ENCODE results near the gene AXDND1. TPM values are rescaled to one million over a fixed set of nuclear protein-coding genes. Genes with fewer than 3 reads are reported as not detected.

Gene AXDND1
- polyA plus RNA-seq, 1 of the 3 experiments (the other 2 are of a cell fraction), result 0.16 TPM

- no peaks in the 10 kb centered on the region for H3K79me2 ChIP-seq (ENCODE audit: insufficient read depth)
- H3K4me2 ChIP-seq, result no peak overlapping the region
- H3K4me3 ChIP-seq (ENCODE audit: low read depth in 2 of 2, low read length in 1 of 2), result no peak overlapping the region
- no peaks in the 10 kb centered on the region for H3K27me3 ChIP-seq (ENCODE audit: insufficient read depth)
- CTCF ChIA-PET, result no interaction called here
- H2AFZ ChIP-seq (ENCODE audit: low read depth), result no peak overlapping the region
- no peaks in the 10 kb centered on the region for H3K36me3 ChIP-seq (replicated peaks in 1 of 2; ENCODE audit: control insufficient read depth in 1 of 2, insufficient read depth in 2 of 2, low read length in 1 of 2)
- no peaks in the 10 kb centered on the region for H3F3A ChIP-seq (replicated peaks; ENCODE audit: insufficient read depth)
- no peaks in the 10 kb centered on the region for H3K9me2 ChIP-seq
- no peaks in the 10 kb centered on the region for H3K9me3 ChIP-seq
- no peaks in the 10 kb centered on the region for H3K4me1 ChIP-seq (ENCODE audit: control insufficient read depth in 1 of 2, insufficient read depth in 2 of 2, low read depth in 1 of 2, low read length in 1 of 2)
- H3K9ac ChIP-seq, result no peak overlapping the region
- 0% methylated on average over 2 of the region's 2 CpGs for WGBS (ENCODE audit: low lambda C conversion rate)
- DNase-seq, result no peak
- no peak overlapping the region for H3K27ac ChIP-seq (ENCODE audit: low read depth in 2 of 2, low read length in 1 of 2)
- TF ChIP-seq MAX (IDR thresholded peaks at IDR 0.05; ENCODE audit: low read depth) (no peak), FOXM1 (IDR thresholded peaks at IDR 0.05; ENCODE audit: low read depth) (no peak)
- no peaks in the 10 kb centered on the region for H4K20me1 ChIP-seq (ENCODE audit: insufficient read depth)
- POLR2A ChIA-PET, result no interaction called here
Observed at GRCh38 chr1:179493323-179493722, 127.6 kb downstream of the AXDND1 start.

- POLR2A ChIA-PET, result no interaction called here
- no peaks in the 10 kb centered on the region for H3K9me2 ChIP-seq
- DNase-seq, result no peak
Observed at GRCh38 chr1:179506199-179506598, 140.4 kb downstream of the AXDND1 start.

More at GRCh38 chr1:179506199-179506598, 140.4 kb downstream of the AXDND1 start:
- TF ChIP-seq RCOR1 (IDR thresholded peaks at IDR 0.05; ENCODE audit: low read length) (no peak), GABPA (IDR thresholded peaks at IDR 0.05; ENCODE audit: low read depth) (no peak), ELF1 (IDR thresholded peaks at IDR 0.05) (no peak), EP300 (IDR thresholded peaks at IDR 0.05; ENCODE audit: borderline replicate concordance in 1 of 2, low read depth in 1 of 2, low read length in 1 of 2) (no peak), MEF2A (IDR thresholded peaks at IDR 0.05; ENCODE audit: borderline replicate concordance, low read depth) (no peak), TAF1 (IDR thresholded peaks at IDR 0.05; ENCODE audit: borderline replicate concordance, low read depth, low read length) (no peak), USF1 (IDR thresholded peaks at IDR 0.05; ENCODE audit: borderline replicate concordance, low read depth) (no peak), SMC3 (IDR thresholded peaks at IDR 0.05; ENCODE audit: low read depth, low read length) (no peak), REST (IDR thresholded peaks at IDR 0.05; ENCODE audit: low read depth, low read length) (no peak), SIN3A (IDR thresholded peaks at IDR 0.05; ENCODE audit: borderline replicate concordance, low read depth, low read length) (no peak), CHD2 (IDR thresholded peaks at IDR 0.05; ENCODE audit: low read length, partially characterized antibody) (no peak), TCF12 (IDR thresholded peaks at IDR 0.05) (no peak), RFX5 (IDR thresholded peaks at IDR 0.05; ENCODE audit: low read length) (no peak), IRF3 (IDR thresholded peaks at IDR 0.05; ENCODE audit: low read depth, low read length) (no peak), FOXM1 (IDR thresholded peaks at IDR 0.05; ENCODE audit: low read depth) (no peak), JUND (IDR thresholded peaks at IDR 0.05) (no peak)
- Histone ChIP-seq H3F3A (replicated peaks; ENCODE audit: insufficient read depth) (no peaks in the 10 kb centered on the region), H3K4me2 (no peak overlapping the region), H3K4me3 (ENCODE audit: low read depth in 2 of 2, low read length in 1 of 2) (no peak overlapping the region), H3K27me3 (ENCODE audit: insufficient read depth) (no peaks in the 10 kb centered on the region), H3K36me3 (replicated peaks in 1 of 2; ENCODE audit: control insufficient read depth in 1 of 2, insufficient read depth in 2 of 2, low read length in 1 of 2) (no peaks in the 10 kb centered on the region), H3K4me1 (ENCODE audit: control insufficient read depth in 1 of 2, insufficient read depth in 2 of 2, low read depth in 1 of 2, low read length in 1 of 2) (no peaks in the 10 kb centered on the region), H2AFZ (ENCODE audit: low read depth) (no peak overlapping the region), H4K20me1 (ENCODE audit: insufficient read depth) (no peaks in the 10 kb centered on the region), H3K27ac (ENCODE audit: low read depth in 2 of 2, low read length in 1 of 2) (no peak overlapping the region), H3K79me2 (ENCODE audit: insufficient read depth) (no peaks in the 10 kb centered on the region), H3K9me3 (no peaks in the 10 kb centered on the region), H3K9ac (no peak overlapping the region)
- CTCF ChIA-PET, result no interaction called here
- WGBS (ENCODE audit: low lambda C conversion rate), result 14% methylated on average over 6 of the region's 6 CpGs

Data from SK-N-SH (cell line).